Measurements from ENCODE around the gene REL. TPM values are rescaled to one million over a fixed set of nuclear protein-coding genes. Genes with fewer than 3 reads are reported as not detected.
A peak's percentile ranks its signal among the peaks of the same experiment; 100 is the strongest.
"Not testable (repeated sequence)": the region's sequence is repeated elsewhere in the genome, so short reads cannot be mapped to it uniquely, and the experiment has no call there.

The REL gene
- total RNA-seq, 1 experiment from 2014 or later = 10.0 TPM

DNA sequence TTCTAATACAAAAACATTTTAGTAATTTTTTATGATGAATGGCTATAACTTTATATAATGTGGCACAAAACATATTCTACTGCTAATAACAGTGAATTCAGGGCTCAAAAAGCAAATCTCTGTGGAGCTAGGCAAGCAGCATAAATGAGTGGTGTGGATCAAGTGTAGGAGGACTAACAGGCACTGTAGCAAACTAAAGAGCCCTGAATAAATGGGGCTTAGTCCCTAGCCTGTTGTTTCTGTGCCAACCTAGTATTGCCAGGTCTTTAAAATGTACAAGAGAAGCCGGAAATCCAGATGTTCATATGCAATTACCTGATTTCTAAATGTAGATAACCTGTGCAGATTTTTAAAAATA, 18.5 kb downstream of the REL start:
- DNase-seq (ENCODE audit: low read depth, low spot score) (no peak), ATAC-seq (no peak)
- ChIA-PET POLR2A (no interaction called here), CTCF (no interaction called here)
- no TSS peak for BruUV-seq (replicated peaks)
- no peaks in the 10 kb centered on the region for H3K4me1 ChIP-seq (ENCODE audit: control insufficient read depth, insufficient read depth, low read length)
- intact Hi-C loops (cut with micrococcal nuclease; ENCODE audit: unreplicated experiment) = no loop called here
- H3K36me3 ChIP-seq (ENCODE audit: control insufficient read depth, insufficient read depth, low read length) = peaks cover 3% of the 10 kb centered on the region; the same call in 1 of the 2 replicates
- H3K9me3 ChIP-seq (ENCODE audit: control insufficient read depth, insufficient read depth, low read depth, low read length) = no peaks in the 10 kb centered on the region
- no peaks in the 10 kb centered on the region for H3K27me3 ChIP-seq (ENCODE audit: control insufficient read depth, insufficient read depth, low read length)
- in situ Hi-C loops (cut with HindIII; ENCODE audit: low pct_unique_long_range_greater_than_20kb, low sequenced_read_pairs) = no loop called here
- TF ChIP-seq TCF7L2 (IDR thresholded peaks at IDR 0.05; ENCODE audit: low read depth, low read length) (no peak), SIN3A (IDR thresholded peaks at IDR 0.05; ENCODE audit: borderline replicate concordance, insufficient read depth, low read depth, low read length) (no peak), POLR2AphosphoS5 (IDR thresholded peaks at IDR 0.05; ENCODE audit: low read depth, low read length) (no peak), CTCF (IDR thresholded peaks at IDR 0.05) (no peak)
- TF ChIP-seq, protein P1, sequence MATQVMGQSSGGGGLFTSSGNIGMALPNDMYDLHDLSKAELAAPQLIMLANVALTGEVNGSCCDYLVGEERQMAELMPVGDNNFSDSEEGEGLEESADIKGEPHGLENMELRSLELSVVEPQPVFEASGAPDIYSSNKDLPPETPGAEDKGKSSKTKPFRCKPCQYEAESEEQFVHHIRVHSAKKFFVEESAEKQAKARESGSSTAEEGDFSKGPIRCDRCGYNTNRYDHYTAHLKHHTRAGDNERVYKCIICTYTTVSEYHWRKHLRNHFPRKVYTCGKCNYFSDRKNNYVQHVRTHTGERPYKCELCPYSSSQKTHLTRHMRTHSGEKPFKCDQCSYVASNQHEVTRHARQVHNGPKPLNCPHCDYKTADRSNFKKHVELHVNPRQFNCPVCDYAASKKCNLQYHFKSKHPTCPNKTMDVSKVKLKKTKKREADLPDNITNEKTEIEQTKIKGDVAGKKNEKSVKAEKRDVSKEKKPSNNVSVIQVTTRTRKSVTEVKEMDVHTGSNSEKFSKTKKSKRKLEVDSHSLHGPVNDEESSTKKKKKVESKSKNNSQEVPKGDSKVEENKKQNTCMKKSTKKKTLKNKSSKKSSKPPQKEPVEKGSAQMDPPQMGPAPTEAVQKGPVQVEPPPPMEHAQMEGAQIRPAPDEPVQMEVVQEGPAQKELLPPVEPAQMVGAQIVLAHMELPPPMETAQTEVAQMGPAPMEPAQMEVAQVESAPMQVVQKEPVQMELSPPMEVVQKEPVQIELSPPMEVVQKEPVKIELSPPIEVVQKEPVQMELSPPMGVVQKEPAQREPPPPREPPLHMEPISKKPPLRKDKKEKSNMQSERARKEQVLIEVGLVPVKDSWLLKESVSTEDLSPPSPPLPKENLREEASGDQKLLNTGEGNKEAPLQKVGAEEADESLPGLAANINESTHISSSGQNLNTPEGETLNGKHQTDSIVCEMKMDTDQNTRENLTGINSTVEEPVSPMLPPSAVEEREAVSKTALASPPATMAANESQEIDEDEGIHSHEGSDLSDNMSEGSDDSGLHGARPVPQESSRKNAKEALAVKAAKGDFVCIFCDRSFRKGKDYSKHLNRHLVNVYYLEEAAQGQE (IDR thresholded peaks at IDR 0.05; ENCODE audit: insufficient read depth in 1 of 2, low read depth in 2 of 2, low read length in 1 of 2) = no peak
- H3K4me3 ChIP-seq (ENCODE audit: low read depth in 2 of 2, low read length in 2 of 2) = no peak overlapping the region
- no peak overlapping the region for H3K27ac ChIP-seq (ENCODE audit: low read length)

- H3K36me3 ChIP-seq (ENCODE audit: control insufficient read depth, insufficient read depth, low read length); BruUV-seq (replicated peaks): not testable (repeated sequence)
- POLR2A ChIA-PET = interaction anchor here (0.7 kb wide), 1 partner anchor 185 kb away, joined by 11 read pairs; no protein-coding TSS in a partner anchor
These were observed 19.9 kb downstream of the REL start for GRCh38 chr2:60901296-60901695.

DNA sequence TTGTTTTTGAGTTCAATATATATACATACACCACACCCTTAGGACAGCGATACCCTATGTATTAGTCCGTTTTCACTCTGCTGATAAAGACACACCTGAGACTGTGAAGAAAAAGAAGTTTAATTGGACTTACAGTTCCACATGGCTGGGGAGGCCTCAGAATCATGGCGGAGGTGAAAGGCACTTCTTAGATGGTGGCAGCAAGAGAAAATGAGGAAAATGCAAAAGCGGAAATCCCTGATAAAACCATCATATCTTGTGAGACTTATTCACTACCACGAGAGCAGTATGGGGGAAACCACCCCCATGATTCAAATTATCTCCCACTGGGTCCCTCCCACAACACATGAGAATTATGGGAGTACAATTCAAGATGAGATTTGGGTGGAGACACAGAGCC, 24.5 kb downstream of the REL start:
- intact Hi-C loops (cut with micrococcal nuclease; ENCODE audit: unreplicated experiment); H3K27me3 ChIP-seq (ENCODE audit: control insufficient read depth, insufficient read depth, low read length); ATAC-seq; H3K27ac ChIP-seq (ENCODE audit: low read length); POLR2A ChIA-PET; H3K36me3 ChIP-seq (ENCODE audit: control insufficient read depth, insufficient read depth, low read length); in situ Hi-C loops (cut with HindIII; ENCODE audit: low pct_unique_long_range_greater_than_20kb, low sequenced_read_pairs); H3K9me3 ChIP-seq (ENCODE audit: control insufficient read depth, insufficient read depth, low read depth, low read length); CTCF ChIA-PET; H3K4me3 ChIP-seq (ENCODE audit: low read depth in 2 of 2, low read length in 2 of 2); DNase-seq (ENCODE audit: low read depth, low spot score); H3K4me1 ChIP-seq (ENCODE audit: control insufficient read depth, insufficient read depth, low read length): not testable (repeated sequence)
- TSS peak; percentile 20 for BruUV-seq (replicated peaks)

More at GRCh38 chr2:60901296-60901695, 19.9 kb downstream of the REL start:
- H3K4me1 ChIP-seq (ENCODE audit: control insufficient read depth, insufficient read depth, low read length); in situ Hi-C loops (cut with HindIII; ENCODE audit: low pct_unique_long_range_greater_than_20kb, low sequenced_read_pairs); DNase-seq (ENCODE audit: low read depth, low spot score); H3K27me3 ChIP-seq (ENCODE audit: control insufficient read depth, insufficient read depth, low read length); CTCF ChIA-PET; ATAC-seq; H3K4me3 ChIP-seq (ENCODE audit: low read depth in 2 of 2, low read length in 2 of 2); intact Hi-C loops (cut with micrococcal nuclease; ENCODE audit: unreplicated experiment); H3K9me3 ChIP-seq (ENCODE audit: control insufficient read depth, insufficient read depth, low read depth, low read length); H3K27ac ChIP-seq (ENCODE audit: low read length): not testable (repeated sequence)
